ENCODE data around the gene MAGI2.
A peak's percentile ranks its signal among the peaks of the same experiment; 100 is the strongest.

MAGI2 gene

DNA sequence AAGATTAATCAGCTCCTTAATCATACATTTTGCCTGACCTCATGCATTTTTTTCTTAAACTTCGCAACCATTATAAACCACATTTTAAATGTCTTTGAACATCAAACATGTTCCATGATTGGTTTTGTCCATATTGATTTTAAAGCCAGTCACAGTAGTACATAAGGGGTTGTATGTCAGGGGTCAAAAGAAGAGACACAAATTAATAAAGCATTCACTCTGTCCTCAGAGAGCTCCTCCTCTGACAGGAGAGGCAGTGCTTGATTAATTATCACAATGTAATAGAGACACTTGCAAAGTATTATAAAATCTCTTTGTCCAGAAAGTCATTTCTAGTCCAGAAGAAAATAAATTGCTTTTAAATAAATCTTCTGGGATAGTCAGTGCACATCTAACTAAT, 195.5 kb downstream of the MAGI2 start:
- DNase-seq (ENCODE audit: low read depth): no peak

DNA sequence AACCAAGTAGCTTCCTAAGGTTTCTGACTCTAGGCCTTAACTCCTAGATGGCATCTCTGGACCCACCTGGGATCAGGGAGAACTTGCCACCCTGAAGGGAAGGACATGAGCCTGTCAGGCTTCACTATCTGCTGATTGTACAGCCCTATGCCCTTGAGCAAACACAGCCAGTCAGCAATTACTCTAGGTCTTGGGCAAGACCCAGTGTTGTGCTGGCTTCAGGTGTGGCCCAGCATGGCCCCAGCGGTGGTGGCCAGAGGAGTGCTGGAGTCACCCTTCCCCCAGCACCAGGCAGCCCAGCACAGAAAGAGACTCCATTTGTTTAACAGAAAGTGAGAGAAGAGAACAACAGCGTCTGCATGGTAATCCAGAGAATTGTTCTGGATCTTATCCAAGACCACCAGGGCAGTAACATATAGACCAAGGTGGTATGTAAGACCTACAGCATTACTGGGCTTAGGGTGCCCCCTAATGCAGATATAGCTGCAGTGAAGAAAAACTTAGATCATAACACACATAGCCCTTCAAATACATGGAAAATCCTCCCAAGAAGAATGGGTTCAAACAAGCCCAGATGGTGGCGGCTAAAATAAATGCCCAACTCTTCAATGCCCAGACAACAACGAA, 207.7 kb downstream of the MAGI2 start:
- no peak for DNase-seq (ENCODE audit: low read depth)

DNA sequence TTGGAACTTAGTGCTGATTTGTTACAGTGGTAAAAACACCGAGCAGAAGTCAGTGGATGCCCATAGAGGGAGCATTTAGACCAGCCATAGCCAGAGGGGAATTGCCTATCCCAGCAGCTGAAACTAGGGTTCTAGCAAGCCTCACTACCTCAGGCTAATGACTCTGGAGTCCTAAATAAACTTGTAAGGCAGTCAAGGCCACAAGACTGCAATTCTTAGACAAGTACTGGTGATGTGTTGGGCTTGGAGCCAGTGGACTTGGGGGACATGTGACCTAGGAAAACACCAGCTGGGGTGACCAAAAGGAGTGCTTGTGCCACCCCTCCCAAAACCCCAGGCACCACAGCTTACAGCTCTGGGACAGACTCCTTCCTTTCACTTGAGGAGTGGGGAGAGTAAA, 209.0 kb downstream of the MAGI2 start:
- no peak for DNase-seq (ENCODE audit: low read depth)

DNA sequence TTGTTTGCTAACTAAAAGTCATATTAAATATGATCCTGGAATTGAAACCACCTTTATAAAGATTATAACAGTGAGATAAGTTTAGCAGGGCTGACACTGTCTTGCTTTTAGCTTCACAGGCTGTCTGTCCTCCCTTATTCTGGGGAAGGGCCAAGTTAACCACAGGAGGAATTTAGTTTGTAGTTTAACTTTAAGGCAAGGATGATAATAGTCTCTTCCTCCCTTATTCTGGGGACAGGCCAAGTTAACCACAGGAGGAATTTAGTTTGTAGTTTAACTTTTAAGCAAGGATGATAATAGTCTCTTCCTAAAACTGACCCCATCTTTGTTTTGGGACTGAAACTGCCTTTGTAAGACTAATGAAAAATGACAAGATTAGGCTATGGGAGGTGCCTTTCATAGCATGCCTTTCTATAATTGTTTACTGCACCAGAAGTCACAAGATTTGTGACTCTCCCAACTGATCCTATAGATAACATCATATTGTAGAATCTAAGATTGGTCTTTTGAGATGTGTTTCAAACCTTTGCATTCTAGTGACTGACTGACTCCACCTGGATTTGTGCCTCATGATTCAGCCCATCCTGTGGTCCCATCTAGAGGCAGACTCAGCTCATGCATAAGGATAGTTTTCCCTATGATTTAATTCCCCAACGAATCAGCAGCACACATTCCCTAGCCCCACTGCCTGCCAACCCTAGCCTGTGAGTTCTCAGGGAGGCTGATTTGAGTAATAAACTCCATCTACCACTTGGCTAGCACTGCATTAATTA, 212.0 kb downstream of the MAGI2 start:
- peak; percentile 76 for DNase-seq (ENCODE audit: low read depth)

DNA sequence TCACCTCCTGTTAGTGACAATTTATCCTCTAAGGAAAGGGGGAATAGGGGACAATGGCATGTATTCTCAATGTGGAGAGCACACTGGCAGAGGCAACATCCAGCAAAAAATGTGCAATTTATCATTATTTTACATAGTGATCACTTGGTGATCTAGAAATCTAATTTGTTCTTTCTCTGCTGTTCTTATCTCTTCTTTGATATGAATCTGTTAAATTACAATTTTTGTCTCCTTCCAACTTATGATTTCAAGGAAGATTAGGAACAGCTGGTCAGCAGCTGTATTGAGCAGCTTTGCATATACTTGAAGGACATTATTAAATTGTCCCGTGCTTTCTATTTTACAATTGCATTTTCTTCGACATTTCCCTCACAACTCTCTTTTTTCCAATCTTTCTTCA, 213.1 kb downstream of the MAGI2 start:
- no peak for DNase-seq (ENCODE audit: low read depth)

DNA sequence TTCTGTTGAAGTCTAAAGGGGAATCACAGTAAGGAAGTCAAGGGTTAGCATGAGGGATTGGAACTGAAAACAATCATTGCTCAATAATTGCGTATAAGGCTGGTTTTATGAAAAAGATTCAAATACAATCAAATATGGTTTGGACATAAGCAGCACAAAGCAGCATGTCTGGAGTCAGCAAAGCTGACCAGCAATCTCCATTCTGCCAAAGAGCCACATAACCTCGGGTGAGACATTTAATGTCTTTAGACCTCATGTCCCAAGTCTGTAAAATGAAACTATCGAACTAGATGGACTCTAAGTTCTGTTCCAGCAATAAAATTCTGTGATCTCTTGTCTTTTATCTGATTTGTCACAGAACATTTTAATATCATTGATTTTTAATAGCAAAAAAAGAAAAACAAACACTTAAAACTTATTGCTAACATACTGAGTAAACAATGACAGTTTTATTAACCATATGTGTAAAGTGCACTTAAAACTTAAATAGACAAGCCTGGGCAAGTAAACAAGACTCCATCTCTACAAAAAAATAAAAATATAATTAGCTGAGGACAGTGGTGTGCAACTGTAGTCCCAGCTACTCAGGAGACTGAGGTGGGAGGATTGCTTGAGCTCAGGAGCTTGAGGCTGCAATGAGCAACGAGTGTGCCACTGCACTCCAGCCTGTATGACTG, 217.0 kb downstream of the MAGI2 start:
- DNase-seq (ENCODE audit: low read depth): no peak

DNA sequence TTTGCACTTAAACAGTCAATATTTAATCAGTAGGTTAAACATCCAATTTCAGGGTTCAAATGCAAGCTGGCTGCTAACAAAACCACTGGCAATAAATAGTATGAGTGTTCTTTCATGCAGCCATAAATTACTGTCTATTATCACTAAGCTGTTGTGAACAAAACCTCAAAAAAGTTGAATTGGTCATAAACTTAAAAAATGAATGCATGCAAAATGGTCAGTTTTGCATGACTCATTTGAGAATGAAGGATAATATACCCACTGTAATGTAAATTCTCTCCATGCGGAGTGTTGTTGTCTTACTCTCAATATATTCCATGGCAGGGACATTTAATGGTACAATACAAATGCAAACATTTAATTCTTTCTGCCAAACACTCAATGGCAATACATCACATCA, 226.4 kb downstream of the MAGI2 start:
- DNase-seq (ENCODE audit: low read depth): no peak

DNA sequence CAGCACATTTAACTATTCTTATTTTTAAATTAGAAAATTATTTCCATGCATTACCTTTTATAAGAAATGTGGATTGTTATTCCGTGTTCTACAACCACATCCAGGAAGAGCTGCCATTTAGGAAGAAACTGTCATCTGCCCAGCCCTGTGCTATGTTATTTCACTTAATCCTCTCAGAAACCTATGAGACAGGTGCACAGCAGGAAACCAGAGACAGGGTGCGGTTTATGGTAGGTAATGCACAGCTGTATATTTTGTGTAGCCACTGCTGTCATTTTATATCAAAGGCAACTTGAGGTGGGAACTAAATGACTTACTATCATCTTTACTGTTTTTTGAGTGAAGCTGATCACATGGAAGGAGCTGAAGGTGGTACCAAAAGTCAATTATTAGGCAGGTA, 232.3 kb downstream of the MAGI2 start:
- DNase-seq (ENCODE audit: low read depth): no peak

DNA sequence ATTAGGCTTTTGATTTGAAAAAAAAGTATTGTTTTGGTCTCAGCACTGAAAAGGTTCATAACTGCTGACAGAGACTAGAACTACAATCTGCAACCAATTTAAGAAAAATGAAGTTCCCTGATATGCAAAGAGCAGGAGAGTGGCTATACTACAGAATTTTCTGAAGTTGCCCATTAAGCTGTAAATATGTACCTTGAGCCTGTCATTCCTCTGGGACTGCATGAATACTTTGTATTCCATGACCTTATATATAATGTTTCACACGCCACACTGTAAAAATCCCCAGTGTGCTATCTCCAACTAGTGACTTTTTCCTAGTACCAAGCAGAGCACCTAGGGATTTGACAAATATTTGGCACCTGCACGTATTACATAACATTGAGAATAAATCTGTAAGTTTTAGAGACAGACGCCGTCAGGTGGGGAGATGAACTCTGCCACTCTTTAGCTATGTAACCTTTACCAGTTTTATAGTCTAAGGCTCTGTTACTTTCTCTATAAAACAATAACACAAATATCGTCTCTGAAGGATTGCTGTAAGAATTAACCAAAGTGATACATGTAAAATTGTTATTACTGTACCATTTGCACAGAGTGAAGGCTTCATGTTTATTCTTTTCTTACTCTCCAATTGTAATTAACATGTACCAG, 235.4 kb downstream of the MAGI2 start:
- no peak for DNase-seq (ENCODE audit: low read depth)

DNA sequence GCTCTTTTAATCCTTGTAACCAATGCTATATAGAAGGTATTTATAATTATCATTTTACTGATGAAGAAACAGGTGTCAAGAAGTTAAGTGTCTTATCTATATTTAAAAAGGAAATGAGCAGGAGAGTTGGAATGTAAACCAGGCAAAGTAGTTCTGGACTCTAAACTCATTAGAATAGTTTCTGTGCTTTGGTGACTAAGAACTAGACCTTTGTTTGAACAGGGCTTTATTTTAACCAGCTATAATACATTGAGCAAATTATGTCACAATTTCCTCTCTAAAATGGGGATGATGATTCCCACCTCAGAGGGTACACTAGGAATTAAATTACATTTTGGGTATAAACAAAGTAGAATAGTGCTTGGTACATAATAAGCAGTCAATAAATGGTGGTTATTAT, 236.0 kb downstream of the MAGI2 start:
- DNase-seq (ENCODE audit: low read depth): no peak

DNA sequence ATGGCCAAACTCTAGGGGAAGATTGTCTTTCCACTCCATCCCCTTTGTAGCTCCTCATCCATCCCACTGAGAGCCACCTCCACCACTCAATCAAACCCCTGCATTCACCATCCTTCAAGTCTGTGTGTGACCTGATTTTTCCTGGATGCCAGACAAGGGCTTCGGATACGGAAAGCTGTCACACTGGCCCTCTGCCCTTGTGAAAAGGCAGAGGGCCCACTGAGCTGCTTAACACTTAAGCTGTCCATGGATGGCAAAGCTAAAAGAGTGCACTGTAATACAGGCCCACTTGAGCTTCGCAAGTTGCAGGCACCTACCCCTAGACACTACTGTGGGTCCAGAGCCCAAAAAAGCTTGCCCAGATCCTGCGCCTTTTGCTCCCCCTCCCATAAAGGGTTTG, 237.2 kb downstream of the MAGI2 start:
- no peak for DNase-seq (ENCODE audit: low read depth)

DNA sequence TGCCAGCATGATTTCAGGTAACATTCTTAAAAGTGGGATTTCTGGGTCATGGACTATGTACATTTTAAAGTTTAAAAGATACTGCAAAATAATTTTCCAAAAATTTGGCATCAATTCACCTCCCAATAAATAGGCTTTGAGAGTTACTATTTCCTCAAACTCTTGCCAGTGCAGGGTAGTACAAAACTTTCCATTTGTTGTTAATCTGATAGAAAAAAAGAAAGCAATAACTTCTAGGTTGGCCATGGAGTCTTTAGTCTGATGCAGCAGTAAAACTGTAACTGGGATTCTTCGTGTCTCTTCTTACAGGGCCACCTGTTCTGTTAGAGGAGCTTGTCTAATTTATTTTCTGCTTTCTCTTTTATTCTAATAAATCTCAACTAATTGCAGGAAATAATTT, 241.1 kb downstream of the MAGI2 start:
- DNase-seq (ENCODE audit: low read depth): no peak

DNA sequence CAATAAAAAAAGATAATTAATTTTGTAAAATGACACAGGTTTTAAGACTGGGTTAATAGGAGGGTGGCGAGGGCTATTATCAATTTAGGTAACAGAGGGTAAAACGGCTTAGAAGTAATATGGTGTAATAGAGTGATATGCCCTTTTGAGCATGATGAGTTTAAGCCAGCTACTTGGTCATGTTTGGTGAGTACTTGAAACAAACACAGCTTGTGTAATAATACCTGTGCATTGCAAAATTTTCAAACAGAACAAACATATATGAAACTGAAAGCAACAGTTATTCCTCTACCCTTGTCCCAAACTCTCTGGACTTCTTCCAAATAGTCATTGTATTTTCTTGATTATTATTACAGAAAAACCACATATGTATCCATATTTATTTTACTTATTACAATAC, 241.7 kb downstream of the MAGI2 start:
- DNase-seq (ENCODE audit: low read depth): peak; percentile 18

DNA sequence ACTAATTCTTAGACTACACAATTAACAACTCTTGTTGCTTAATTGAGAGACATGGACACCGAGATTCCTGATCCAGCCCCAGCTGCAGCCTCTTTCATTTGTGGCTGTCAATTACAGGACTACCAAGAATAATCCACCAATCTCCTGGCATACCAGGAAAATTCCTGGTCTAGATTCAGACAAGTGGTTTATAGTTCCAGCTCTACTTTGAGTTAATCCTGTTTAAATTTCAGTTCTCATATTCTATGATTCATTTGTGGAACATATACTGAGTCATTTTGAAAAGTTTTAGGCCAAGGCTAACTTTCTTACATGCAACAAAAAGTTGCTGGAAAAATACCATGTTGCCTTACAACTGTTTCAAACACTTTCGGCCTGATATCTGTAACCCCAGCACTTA, 253.5 kb downstream of the MAGI2 start:
- DNase-seq (ENCODE audit: low read depth): no peak

DNA sequence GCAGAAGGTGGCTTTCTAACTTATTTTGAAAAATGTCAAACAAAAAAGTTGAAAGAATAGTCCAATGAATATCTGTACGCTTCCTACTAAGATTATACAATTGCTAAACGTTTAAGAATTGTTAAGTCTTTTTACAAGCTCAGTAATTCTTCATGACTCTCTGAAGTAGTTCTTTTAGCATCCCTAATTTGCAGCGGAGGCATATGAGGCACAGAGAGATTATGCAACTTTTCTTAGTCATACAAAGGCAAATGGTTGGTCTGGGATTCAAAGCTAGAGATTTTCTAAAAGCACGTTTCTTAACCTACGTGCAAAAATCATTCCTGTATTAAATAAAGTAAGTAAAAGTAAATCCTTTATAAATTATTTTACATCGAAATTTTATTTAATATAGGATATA, 254.2 kb downstream of the MAGI2 start:
- no peak for DNase-seq (ENCODE audit: low read depth)

DNA sequence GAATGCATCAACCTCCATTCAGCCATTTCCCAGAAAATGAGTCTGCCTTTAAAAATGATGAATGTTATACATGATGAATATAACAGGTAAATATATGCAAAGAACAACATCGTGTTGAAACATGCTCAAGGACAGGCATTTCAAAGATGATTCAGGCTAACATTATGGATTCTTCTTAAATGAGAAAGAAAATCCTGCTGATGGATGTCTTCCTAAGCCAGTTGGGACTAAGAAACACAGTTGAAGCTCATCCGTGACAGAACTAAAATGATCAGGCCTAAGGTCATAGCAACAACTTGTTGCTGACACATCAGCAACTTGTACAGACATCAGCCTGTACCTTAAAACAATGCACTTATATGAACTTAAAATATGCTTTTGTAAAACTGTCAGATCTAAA, 267.9 kb downstream of the MAGI2 start:
- DNase-seq (ENCODE audit: low read depth): no peak

DNA sequence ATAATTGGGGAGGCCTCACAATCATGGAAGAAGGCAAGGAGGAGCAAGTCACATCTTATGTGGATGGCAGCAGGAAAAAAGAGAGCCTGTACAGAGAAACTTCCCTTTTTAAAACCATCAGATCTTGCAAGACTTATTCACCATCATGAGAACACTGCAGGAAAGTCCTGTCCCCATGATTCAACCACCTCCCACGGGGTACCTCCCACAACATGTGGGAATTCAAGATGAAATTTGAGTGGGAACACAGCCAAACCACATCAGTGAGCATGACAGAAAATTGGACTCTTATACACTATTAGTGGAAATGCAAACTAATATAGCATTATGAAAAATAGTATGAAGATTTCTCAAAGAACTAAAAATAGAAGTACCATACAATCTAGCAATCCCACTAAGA, 271.2 kb downstream of the MAGI2 start:
- peak; percentile 75 for DNase-seq (ENCODE audit: low read depth)

DNA sequence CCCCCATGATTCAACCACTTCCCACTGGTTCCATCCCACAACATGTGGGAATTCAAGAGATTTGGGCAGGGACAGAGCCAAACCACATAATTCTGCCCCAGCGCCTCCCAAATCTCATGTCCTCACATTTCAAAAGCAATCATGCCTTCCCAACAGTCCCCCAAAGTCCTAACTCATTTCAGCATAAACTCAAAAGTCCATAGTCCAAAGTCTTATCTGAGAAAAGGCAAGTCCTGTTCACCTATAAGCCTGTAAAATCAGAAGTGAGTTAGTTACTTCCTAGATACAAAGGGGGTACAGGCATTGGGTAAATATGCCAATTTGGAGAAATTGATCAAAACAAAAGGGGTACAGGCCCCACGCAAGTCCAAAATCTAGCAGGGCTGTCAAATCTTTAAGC, 272.9 kb downstream of the MAGI2 start:
- no peak for DNase-seq (ENCODE audit: low read depth)

DNA sequence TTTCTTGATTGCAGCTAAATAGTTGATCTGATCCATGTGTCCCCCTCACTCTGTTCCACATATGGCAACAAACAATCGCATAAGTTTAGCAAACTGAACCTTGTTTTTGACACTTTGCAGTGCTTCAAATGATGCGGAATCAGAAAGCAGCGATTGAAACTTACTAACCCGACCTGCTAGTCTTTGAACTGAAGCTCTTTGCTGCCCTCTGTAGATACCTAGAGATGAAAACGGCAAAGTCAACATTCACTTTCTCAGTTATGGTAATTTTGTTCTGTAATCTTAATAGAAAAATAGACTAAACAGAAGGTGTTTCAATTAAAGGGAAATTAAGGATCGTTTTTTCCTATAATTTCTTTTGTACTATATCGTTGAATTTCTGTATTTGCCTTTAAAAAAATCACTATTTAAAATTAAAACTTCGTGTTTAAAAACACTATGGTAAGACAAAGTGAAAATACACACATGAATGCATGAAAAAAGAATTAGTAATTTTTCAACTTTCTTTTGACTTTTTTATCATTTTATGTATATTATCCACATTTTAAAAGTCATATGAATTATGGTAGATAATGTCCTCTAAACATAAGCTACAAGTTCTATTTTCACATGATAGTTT, 276.5 kb downstream of the MAGI2 start:
- peak; percentile 47 for DNase-seq (ENCODE audit: low read depth)

DNA sequence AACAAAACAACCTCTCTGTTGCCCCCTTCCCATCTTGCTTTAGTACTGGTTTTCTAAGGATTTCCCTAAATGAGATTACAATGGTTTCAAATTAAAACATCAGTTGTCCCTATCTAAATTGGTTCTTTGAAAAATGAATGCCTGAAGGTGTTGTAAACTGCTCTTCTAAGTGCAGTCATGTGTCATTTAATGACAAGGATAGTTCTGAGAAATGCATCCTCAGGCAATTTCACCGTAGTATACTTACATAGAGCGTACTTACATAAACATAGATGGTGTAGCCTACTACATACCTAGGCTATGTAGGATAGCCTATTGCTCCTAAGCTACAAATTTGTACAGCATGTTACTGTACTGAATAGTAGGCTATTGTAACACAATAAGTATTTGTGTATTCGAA, 278.1 kb downstream of the MAGI2 start:
- DNase-seq (ENCODE audit: low read depth): no peak

DNA sequence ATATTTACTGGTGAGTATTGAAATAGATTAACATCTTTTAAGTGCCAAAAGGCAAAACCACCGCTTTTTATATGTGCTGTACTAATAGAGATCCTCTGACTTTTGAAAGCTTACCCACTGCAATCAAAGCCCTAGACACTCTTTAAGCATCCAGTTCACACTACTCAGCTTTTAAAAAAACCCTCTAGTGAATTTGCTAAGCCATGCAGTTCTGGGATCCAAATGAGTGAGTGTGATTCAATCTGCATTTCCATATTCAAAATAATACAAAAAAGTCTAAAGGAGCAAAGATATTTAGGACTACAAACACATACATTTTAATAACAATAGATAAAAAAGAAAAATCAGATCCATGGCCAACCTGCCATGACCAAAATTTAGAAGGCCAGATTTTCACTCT, 288.2 kb downstream of the MAGI2 start:
- DNase-seq (ENCODE audit: low read depth): no peak

DNA sequence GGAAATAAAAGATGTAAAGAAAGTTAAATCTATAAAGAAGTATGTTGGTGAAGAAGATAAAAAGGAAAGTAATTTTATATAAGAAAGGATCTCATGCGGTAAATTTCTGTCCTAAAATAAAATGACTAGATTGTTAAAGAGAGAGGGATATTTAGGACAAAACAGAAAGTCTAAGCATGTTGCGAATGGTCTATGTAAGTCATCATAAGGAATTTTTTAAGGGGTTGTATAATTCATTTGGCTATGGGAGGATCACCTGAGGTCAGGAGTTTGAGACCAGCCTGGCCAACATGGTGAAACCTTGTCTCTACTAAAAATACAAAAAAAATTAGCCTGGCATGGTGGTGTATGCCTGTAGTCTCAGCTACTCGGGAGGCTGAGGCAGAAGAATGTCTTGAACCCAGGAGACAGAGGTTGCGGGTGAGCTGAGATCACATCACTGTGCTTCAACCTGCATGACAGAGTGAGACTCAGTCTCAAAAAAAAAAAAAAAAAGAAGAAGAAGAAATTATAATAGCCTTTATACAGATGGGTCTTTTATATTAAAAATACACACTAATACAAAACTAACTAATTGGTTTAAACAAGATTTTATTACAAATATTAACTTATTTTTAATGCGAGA, 294.3 kb downstream of the MAGI2 start:
- no peak for DNase-seq (ENCODE audit: low read depth)
